Osteoblast (primary cell): ENCODE results near the gene IDH1. TPM values are rescaled to one million over a fixed set of nuclear protein-coding genes. Genes with fewer than 3 reads are reported as not detected.

ENCODE experiments used
- DNase-seq: peaks from one replicate; pipeline ENCODE4 v3.0.0; 2011; ENCODE audit warnings: low spot score, mixed read lengths; ENCODE audit not compliant: insufficient read length; ENCODE audit errors: missing footprints
- H2AFZ ChIP-seq: 2 replicates; pipeline ENCODE4 v1.6.0; 2011; ENCODE audit warnings: mild to moderate bottlenecking, low read length
- H3K27ac ChIP-seq: 2 replicates; pipeline ENCODE4 v1.5.1; 2011; ENCODE audit warnings: mild to moderate bottlenecking, low read depth, low read length, moderate library complexity
- H3K27me3 ChIP-seq: 2 replicates; pipeline ENCODE4 v1.6.0; 2012; ENCODE audit warnings: mild to moderate bottlenecking, control low read depth, inconsistent platforms, low read length, moderate library complexity; ENCODE audit not compliant: insufficient read depth
- H3K36me3 ChIP-seq: 2 replicates; pipeline ENCODE4 v1.5.1; 2011; ENCODE audit warnings: mild to moderate bottlenecking, low read length, control low read depth, moderate library complexity; ENCODE audit not compliant: insufficient read depth
- H3K4me1 ChIP-seq: 2 replicates; pipeline ENCODE4 v1.5.1; 2011; ENCODE audit warnings: mild to moderate bottlenecking, low read length, control low read depth, moderate library complexity; ENCODE audit not compliant: insufficient read depth
- H3K4me2 ChIP-seq: 2 replicates; pipeline ENCODE4 v1.6.0; 2011; ENCODE audit warnings: mild to moderate bottlenecking, low read length; ENCODE audit not compliant: insufficient read depth
- H3K4me3 ChIP-seq: fragments of 200-600 bp; sonication (generic); 3 replicates; pipeline ENCODE4 v1.5.1; 2012; ENCODE audit warnings: mild to moderate bottlenecking, low read length, inconsistent platforms; ENCODE audit not compliant: insufficient read depth
- H3K79me2 ChIP-seq: 2 replicates; pipeline ENCODE4 v1.6.0; 2012; ENCODE audit warnings: mild to moderate bottlenecking, low read length, control low read depth, inconsistent platforms; ENCODE audit not compliant: insufficient read depth
- H3K9me3 ChIP-seq: 2 replicates; pipeline ENCODE4 v1.5.1; 2011; ENCODE audit warnings: low read depth, low read length, control low read depth
- H4K20me1 ChIP-seq: 2 replicates; pipeline ENCODE4 v1.6.0; 2012; ENCODE audit warnings: mild to moderate bottlenecking, low read length, control low read depth; ENCODE audit not compliant: insufficient read depth
- total RNA-seq: library from RNA; depleted of rRNA; stranded (reverse); fragments of >200 nt; gene quantifications from 2 replicates; pipeline ENCODE4 v1.2.3, GENCODE V29; 2012
- TF ChIP-seq, protein P1 (sequence below): IDR thresholded peaks from 2 replicates; pipeline ENCODE4 v1.5.1; 2011; ENCODE audit warnings: mild to moderate bottlenecking, low read depth, low read length, moderate library complexity; ENCODE audit errors: extremely low read depth

IDH1 gene
- total RNA-seq, 1 donor = 226 TPM

DNA sequence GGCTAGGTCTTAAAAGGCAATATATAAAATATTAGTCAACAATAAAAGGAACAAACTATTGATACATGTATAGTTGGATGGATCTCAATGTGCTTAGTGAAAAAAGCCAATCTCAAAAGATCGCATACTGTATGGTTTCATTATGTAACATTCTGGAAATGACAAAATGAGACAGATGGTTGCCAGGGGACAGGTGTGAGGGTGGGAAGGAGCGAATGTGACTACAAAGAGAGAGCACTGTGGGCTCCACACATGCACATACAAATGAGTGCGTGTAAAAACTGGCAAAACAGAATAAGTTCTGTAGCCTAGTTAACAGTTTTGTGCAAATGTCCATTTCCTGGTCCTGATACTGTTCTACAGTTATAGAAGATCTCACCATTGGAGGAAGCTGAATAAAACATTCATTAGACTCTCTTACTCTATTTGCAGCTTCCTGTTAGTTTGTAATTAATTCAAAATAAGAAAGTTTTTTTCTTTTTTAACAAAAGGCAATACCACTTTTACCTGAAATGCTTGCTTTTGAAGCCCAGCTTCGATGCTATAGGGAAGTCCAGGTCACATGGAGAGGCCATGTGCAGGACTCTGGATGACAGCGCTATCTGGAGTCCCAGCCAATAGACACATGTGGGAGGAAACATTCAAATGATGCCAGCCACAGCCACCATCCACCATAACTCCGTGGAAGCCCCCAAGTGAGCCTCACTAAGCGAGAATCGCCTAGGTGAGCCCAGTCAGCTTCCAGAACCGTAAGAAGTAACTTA lies 44.0 kb downstream of the IDH1 start:
- Histone ChIP-seq H3K36me3 (no peaks in the 10 kb centered on the region), H4K20me1 (no peaks in the 10 kb centered on the region), H3K4me1 (no peaks in the 10 kb centered on the region), H3K4me2 (no peak overlapping the region), H2AFZ (no peak overlapping the region), H3K9me3 (no peaks in the 10 kb centered on the region), H3K27ac (no peak overlapping the region), H3K79me2 (no peaks in the 10 kb centered on the region), H3K4me3 (no peak overlapping the region), H3K27me3 (no peaks in the 10 kb centered on the region)
- no peak for DNase-seq
- TF ChIP-seq, protein P1, sequence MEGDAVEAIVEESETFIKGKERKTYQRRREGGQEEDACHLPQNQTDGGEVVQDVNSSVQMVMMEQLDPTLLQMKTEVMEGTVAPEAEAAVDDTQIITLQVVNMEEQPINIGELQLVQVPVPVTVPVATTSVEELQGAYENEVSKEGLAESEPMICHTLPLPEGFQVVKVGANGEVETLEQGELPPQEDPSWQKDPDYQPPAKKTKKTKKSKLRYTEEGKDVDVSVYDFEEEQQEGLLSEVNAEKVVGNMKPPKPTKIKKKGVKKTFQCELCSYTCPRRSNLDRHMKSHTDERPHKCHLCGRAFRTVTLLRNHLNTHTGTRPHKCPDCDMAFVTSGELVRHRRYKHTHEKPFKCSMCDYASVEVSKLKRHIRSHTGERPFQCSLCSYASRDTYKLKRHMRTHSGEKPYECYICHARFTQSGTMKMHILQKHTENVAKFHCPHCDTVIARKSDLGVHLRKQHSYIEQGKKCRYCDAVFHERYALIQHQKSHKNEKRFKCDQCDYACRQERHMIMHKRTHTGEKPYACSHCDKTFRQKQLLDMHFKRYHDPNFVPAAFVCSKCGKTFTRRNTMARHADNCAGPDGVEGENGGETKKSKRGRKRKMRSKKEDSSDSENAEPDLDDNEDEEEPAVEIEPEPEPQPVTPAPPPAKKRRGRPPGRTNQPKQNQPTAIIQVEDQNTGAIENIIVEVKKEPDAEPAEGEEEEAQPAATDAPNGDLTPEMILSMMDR = no peak

DNA sequence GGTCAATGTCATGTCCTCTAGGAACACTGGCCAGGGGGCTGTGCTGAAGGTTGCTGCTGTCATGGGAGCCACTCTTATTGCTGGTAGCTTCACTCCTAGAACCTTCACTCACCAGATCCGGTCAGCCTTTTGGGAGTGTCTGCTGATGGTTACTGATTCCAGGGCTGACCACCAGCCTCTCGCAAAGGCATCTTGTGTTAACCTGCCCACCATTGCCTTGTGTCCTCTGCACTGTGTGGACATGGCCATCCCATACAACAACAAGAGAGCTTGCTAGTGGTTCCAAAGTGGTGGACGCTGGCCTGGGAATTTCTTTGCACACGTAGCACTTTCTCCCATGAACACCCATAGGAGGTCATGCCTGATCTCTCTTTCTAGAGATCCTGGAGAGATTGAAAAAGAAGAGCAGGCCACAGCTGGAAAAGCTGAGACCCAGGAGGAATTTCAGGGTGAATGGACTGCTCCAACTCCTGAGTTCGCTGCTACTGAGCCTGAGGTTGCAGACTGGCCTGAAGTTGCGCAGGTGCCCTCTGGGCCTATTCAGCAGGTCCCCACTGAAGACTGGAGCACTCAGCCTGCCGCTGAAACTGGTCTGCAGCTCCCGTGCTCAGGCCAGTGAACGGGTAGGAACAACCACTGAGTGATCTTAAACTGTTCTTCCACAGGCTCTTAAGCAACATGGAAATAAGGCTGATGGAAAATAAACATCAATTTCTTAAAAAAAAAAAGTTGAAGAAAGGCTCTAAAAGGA lies 46.4 kb downstream of the IDH1 start:
- Histone ChIP-seq H3K27ac (no peak overlapping the region), H3K4me1 (no peaks in the 10 kb centered on the region), H3K4me2 (no peak overlapping the region), H3K4me3 (no peak overlapping the region), H4K20me1 (no peaks in the 10 kb centered on the region), H3K36me3 (no peaks in the 10 kb centered on the region), H3K79me2 (no peaks in the 10 kb centered on the region), H3K9me3 (no peaks in the 10 kb centered on the region), H3K27me3 (no peaks in the 10 kb centered on the region), H2AFZ (no peak overlapping the region)
- no peak for DNase-seq
- TF ChIP-seq, protein P1 = no peak

DNA sequence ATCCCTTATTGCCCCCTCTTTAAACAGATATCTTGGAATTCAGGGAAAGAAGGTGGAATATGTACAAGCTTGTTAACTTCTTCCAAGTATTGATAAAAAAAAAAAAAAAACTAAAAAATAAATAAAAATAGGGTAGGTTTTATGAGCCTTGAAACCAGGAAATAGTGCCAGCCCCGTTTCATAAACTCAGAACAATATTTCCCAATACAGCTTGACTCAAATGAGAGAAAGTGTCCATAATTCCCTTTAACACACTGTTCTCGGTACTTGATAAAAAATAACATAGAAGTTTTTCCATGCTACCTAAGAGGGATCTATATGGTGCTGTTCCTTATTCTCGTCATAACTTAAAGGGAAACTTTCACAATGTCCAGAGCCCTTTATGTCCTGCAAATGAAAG lies 47.1 kb downstream of the IDH1 start:
- no peaks in the 10 kb centered on the region for H3K9me3 ChIP-seq
- no peak overlapping the region for H2AFZ ChIP-seq
- H3K4me2 ChIP-seq = no peak overlapping the region
- H4K20me1 ChIP-seq = no peaks in the 10 kb centered on the region
- TF ChIP-seq, protein P1 = no peak
- H3K4me1 ChIP-seq = no peaks in the 10 kb centered on the region
- H3K79me2 ChIP-seq = no peaks in the 10 kb centered on the region
- H3K27me3 ChIP-seq = no peaks in the 10 kb centered on the region
- no peak overlapping the region for H3K4me3 ChIP-seq
- no peak overlapping the region for H3K27ac ChIP-seq
- DNase-seq = no peak
- no peaks in the 10 kb centered on the region for H3K36me3 ChIP-seq

DNA sequence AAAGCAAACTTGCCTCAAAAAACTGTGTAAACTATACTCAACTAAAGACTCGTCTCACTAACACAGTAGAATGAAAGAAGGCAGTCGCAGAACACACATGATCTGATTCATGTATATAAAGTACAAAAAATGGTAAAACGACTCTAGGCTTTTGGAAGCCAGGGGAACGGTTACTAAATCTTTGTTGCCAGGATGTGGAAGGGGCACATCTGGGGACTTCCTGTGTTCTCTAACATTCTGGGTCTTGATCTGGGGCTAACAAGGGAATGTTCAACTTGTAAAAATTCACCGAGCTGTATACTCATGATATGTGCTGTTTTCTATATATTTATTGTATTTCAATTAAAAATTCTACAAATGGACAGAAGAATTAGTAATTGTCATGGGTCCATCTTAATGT lies 50.7 kb downstream of the IDH1 start:
- Histone ChIP-seq H2AFZ (no peak overlapping the region), H3K36me3 (no peaks in the 10 kb centered on the region), H4K20me1 (no peaks in the 10 kb centered on the region), H3K4me2 (no peak overlapping the region), H3K79me2 (no peaks in the 10 kb centered on the region), H3K4me3 (no peak overlapping the region), H3K27me3 (no peaks in the 10 kb centered on the region), H3K9me3 (no peaks in the 10 kb centered on the region), H3K4me1 (no peaks in the 10 kb centered on the region), H3K27ac (no peak overlapping the region)
- DNase-seq = no peak
- TF ChIP-seq, protein P1 = no peak
